HG03159 (cell line): ENCODE results near the gene CTNND2.

Source experiments
- ATAC-seq: cut with Tn5 transposase; IDR thresholded peaks from one replicate; pipeline ENCODE4 v1.9.1; 2021; ENCODE audit warnings: mild to moderate bottlenecking, moderate library complexity; ENCODE audit not compliant: unreplicated experiment

Gene CTNND2

GRCh38 chr5:11780641-11781345 lies 123.5 kb downstream of the CTNND2 start:
- ATAC-seq = no peak

GRCh38 chr5:11777096-11777495 lies 127.2 kb downstream of the CTNND2 start:
- ATAC-seq = no peak

- no peak for ATAC-seq
Measured at GRCh38 chr5:11770310-11770709, 133.9 kb downstream of the CTNND2 start.

DNA sequence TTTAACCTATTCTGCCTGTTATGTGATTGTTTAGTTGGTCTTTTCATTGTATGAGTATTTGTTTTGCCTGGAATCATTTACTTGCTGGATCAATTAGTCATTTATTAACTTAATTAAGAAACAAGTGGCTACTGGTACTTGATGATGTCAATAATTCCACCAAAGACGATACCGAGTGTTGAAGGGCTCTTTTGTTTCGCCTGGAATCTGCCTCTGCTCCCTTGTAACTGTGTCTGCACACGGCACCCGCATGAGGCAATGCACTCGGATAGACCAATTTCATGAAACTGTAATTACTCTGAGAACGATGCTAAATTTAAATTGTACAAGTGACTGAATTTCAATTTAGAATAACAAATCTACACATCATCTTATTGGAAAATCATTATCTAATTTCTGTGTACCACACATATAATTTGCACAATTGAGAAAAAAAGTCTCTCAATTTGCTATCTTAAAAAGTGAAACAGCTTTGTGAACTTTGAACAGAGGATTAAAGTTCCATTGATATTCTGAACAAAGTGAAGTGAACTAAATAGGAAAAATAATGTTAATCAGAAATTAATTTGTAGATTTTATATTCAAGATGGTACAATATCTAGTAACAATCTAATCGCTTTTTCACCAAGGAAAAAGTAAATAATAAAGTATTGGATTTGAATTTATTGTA lies 143.2 kb downstream of the CTNND2 start:
- ATAC-seq = no peak

- ATAC-seq = no peak
Measured at GRCh38 chr5:11758321-11758720, 145.9 kb downstream of the CTNND2 start.

DNA sequence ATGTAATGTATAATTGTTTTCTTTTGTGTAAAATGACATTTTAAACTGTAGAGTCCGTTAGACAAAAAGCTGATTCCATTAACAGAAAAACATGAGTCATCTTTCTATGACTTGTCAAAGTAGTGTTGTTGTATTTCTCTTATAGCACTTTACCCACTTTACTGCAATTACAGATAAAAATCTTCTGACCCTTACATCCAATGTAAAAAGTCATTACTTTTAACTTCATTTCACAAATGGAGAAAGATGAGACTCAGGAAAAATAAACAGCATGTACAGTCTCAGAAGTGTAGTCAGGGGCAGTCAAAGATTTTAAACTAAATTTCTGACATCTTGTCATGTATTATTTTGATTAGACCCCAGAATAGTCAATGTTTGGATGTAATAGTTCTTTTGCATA lies 146.6 kb downstream of the CTNND2 start:
- no peak for ATAC-seq

GRCh38 chr5:11737010-11737409 lies 167.2 kb downstream of the CTNND2 start:
- no peak for ATAC-seq

DNA sequence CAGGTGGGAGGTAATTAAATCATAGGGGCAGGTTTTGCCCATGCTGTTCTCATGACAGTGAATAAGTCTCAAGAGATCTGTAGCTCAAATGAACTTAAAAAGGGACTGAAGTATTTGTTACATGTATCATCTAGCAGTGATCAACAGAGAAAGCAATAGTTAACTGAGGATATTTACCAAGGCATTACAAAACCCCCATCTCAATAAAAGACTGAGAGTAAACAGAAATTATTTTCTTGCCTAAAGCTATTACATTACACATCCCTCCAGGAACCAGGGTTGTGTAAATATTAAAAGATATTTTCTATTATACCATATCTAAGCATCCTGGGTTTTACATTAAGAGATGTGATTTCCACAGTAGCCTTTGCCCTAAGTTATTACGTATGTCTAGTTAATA lies 169.9 kb downstream of the CTNND2 start:
- ATAC-seq = no peak

DNA sequence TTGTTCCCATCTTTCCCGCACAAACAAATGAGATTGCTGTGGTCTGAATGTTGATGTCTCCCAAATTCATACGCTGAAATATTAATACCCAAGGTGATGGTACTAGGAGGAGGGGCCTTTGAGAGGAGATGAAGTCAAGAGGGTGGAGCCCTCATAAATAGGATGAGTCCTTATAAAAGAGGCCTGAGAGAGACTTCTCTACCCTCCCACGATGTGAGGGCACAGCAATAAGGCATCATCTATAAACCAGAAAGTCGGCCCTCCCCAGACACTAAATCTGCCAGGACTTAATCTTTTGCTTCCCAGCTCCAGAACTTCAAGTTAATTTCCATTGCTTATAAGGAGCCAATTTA lies 170.4 kb downstream of the CTNND2 start:
- ATAC-seq = no peak

DNA sequence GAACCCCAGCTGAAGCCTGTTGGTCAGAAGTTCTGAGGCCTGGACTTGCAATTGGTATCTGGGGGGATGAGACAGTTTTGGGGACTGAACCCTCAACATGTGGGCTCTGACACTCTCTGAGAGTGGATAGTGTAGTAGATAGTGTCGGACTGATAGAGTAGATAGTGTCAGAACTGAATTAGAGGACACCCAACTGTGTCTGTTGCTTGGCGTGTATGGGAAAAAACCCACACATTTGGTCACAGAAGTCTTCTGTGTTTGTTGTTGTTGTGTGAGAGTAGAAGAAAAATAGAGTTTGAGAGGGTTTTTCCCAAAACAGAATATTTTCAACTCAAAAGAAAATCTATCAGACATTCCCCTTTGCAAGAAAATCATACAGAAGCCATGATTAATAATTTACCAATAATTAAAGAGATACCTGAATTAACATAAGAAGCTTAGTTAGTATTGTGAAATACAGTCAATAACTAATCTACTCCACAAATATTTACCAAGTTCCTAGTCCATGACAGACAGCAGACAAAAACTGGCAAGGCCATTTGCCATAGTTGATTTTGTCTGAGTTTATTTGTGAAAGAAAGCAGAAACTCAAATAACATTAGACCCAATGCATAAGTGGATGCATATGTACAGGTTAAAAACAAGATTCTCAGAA lies 170.9 kb downstream of the CTNND2 start:
- no peak for ATAC-seq

GRCh38 chr5:11724940-11725339 lies 179.3 kb downstream of the CTNND2 start:
- no peak for ATAC-seq

- ATAC-seq = no peak
Measured at GRCh38 chr5:11719888-11720481, 184.3 kb downstream of the CTNND2 start.

DNA sequence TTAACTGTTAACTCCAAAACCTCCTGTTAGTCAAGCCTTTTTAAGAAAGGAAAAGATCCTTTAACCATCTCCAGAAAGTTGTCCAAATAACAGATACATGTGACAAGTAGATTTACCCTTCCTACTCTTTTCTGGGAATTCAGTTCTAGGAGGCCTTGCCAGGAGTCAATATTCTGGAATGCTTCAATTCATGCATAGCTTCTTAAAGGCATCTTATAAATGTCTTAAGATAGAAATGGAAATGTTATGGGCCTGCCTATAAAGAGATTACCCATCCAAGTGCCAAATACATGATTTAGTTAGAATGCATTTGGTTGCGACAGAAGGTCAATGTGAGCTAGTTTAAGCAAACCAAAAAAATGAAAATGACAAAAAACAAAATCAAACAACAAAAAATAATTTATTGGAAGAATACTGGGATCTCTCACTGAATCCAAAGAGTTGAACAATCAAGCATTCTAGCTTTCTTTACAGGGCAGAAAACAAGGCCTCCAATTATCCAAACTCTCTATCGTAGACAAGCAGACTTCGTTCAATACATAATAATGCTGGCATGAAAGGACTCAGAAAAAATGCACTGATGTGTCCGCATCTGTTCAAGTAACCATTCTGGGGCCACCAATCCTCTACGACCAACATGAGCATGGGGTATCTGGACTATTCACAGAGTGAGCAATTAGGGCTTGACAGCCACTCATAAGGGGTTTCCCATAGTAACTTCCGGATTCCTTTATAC lies 188.6 kb downstream of the CTNND2 start:
- no peak for ATAC-seq

DNA sequence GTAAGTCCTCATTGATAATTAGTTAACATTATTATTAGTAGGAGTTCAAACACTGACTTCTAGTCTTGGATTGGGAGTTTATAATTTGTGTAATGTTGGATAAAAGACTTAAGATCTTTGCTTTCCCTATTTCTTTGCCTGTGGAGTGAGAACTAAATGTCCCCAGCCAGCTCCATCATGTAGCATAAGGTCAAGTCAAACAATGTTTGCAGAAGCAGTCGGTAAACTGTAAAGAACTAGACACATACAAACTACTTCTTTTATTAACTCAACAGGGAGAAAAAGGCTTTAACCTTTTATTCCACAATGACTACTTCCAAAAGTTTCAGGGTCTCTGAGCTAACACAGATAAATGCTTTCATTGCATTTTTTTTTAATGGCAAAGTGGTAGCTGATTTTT lies 192.3 kb downstream of the CTNND2 start:
- no peak for ATAC-seq

- ATAC-seq = no peak
Measured at GRCh38 chr5:11709021-11709420, 195.2 kb downstream of the CTNND2 start.

- ATAC-seq = no peak
Measured at GRCh38 chr5:11704916-11705315, 199.3 kb downstream of the CTNND2 start.

- no peak for ATAC-seq
Measured at GRCh38 chr5:11700391-11700790, 203.9 kb downstream of the CTNND2 start.

DNA sequence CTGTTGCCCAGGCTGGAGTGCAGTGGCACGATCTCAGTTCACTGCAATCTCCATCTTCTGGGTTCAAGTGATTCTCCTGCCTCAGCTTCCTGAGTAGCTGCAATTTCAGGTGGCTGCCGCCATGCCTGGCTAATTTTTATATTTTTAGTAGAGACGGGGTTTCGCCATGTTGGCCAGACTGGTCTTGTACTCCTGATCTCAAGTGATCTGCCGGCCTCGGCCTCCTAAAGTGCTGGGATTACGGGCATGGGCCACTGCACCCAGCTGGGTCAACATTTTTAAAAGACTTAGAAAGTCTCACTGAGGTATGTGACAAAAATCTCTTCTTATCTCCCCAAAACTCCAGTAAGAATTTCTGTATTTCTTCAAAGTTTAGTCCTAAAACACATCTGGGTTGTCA lies 211.6 kb downstream of the CTNND2 start:
- no peak for ATAC-seq

DNA sequence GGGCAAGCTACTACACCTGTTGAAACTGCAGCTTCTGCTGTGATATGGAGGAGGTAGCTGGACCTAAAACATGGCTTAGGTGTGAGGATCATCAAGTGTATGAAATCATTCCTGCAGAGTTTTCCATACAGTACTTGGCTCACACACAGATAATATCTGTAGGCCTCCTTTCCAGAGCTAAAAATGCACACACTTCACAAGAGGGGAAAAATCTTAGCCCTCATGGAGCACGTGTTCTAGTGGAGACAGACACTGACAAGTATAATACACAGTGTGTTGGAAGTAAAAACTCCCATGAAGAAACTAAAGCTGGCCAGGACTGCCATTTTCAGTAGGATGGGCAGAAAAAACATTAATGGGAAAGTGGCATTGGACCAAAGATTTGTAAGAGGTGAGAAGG lies 216.7 kb downstream of the CTNND2 start:
- no peak for ATAC-seq

GRCh38 chr5:11684607-11685006 lies 219.6 kb downstream of the CTNND2 start:
- ATAC-seq = no peak

GRCh38 chr5:11683666-11684065 lies 220.6 kb downstream of the CTNND2 start:
- ATAC-seq = no peak
